NCI-H2196 treated with DMSO at 0.1 percent for 48 hours (cell line): ENCODE measurements around the gene FAM222A.

ENCODE experiments used
- DNase-seq: peaks from one replicate; lab custom pipeline; 2025; ENCODE audit not compliant: unreplicated experiment; lab: John Stamatoyannopoulos, UW

Gene FAM222A

GRCh38 chr12:109758426-109759420 lies 45.1 kb downstream of the FAM222A start:
- no peak for DNase-seq

- DNase-seq = no peak
Measured at GRCh38 chr12:109759595-109759994, 46.0 kb downstream of the FAM222A start.

- DNase-seq = no peak
Measured at GRCh38 chr12:109760031-109760929, 46.7 kb downstream of the FAM222A start.

- no peak for DNase-seq
Measured at GRCh38 chr12:109760930-109761921, 47.6 kb downstream of the FAM222A start.

- no peak for DNase-seq
Measured at GRCh38 chr12:109762071-109762672, 48.5 kb downstream of the FAM222A start.

GRCh38 chr12:109762673-109763191 lies 49.1 kb downstream of the FAM222A start:
- DNase-seq = no peak

- DNase-seq = no peak
Measured at GRCh38 chr12:109763201-109763841, 49.7 kb downstream of the FAM222A start.

- no peak for DNase-seq
Measured at GRCh38 chr12:109764123-109764522, 50.5 kb downstream of the FAM222A start.

- no peak for DNase-seq
Measured at GRCh38 chr12:109764776-109765445, 51.3 kb downstream of the FAM222A start.

- DNase-seq = no peak
Measured at GRCh38 chr12:109765446-109765810, 51.8 kb downstream of the FAM222A start.

- DNase-seq = no peak
Measured at GRCh38 chr12:109766251-109766778, 52.7 kb downstream of the FAM222A start.

GRCh38 chr12:109767456-109767855 lies 53.8 kb downstream of the FAM222A start:
- DNase-seq = no peak

GRCh38 chr12:109767991-109768900 lies 54.6 kb downstream of the FAM222A start:
- DNase-seq = no peak

GRCh38 chr12:109768901-109769670 lies 55.5 kb downstream of the FAM222A start:
- no peak for DNase-seq

- no peak for DNase-seq
Measured at GRCh38 chr12:109770104-109770860, 56.7 kb downstream of the FAM222A start.
